ENCODE measurements around the gene MYO1D.

The MYO1D gene

GRCh38 chr17:32609884-32610650, 266.9 kb downstream of the MYO1D start:
- DNase-seq, result no peak

- peak; percentile 52 for DNase-seq
Measured at GRCh38 chr17:32609085-32609484, 267.8 kb downstream of the MYO1D start.

GRCh38 chr17:32608267-32608666, 268.7 kb downstream of the MYO1D start:
- DNase-seq, result no peak

- no peak for DNase-seq
Measured at GRCh38 chr17:32604966-32605365, 272.0 kb downstream of the MYO1D start.

- DNase-seq, result no peak
Measured at GRCh38 chr17:32602396-32602795, 274.5 kb downstream of the MYO1D start.

GRCh38 chr17:32601866-32602265, 275.1 kb downstream of the MYO1D start:
- DNase-seq, result no peak

- peak; percentile 20 for DNase-seq
Measured at GRCh38 chr17:32596628-32597027, 280.3 kb downstream of the MYO1D start.

GRCh38 chr17:32596206-32596605, 280.7 kb downstream of the MYO1D start:
- no peak for DNase-seq

- no peak for DNase-seq
Measured at GRCh38 chr17:32593003-32593402, 283.9 kb downstream of the MYO1D start.

- no peak for DNase-seq
Measured at GRCh38 chr17:32591405-32591804, 285.5 kb downstream of the MYO1D start.

- DNase-seq, result no peak
Measured at GRCh38 chr17:32590974-32591373, 285.9 kb downstream of the MYO1D start.

- no peak for DNase-seq
Measured at GRCh38 chr17:32588982-32589381, 287.9 kb downstream of the MYO1D start.

GRCh38 chr17:32588135-32588534, 288.8 kb downstream of the MYO1D start:
- DNase-seq, result no peak

- no peak for DNase-seq
Measured at GRCh38 chr17:32586666-32587065, 290.3 kb downstream of the MYO1D start.

- no peak for DNase-seq
Measured at GRCh38 chr17:32584792-32585191, 292.1 kb downstream of the MYO1D start.

- DNase-seq, result no peak
Measured at GRCh38 chr17:32583053-32583452, 293.9 kb downstream of the MYO1D start.

- peak; percentile 46 for DNase-seq
Measured at GRCh38 chr17:32575852-32576251, 301.1 kb downstream of the MYO1D start.

GRCh38 chr17:32570081-32570396, 306.9 kb downstream of the MYO1D start:
- no peak for DNase-seq

GRCh38 chr17:32569171-32570080, 307.5 kb downstream of the MYO1D start:
- DNase-seq, result no peak

- DNase-seq, result no peak
Measured at GRCh38 chr17:32568705-32569104, 308.2 kb downstream of the MYO1D start.

- no peak for DNase-seq
Measured at GRCh38 chr17:32567511-32567910, 309.4 kb downstream of the MYO1D start.

- DNase-seq, result no peak
Measured at GRCh38 chr17:32567086-32567485, 309.8 kb downstream of the MYO1D start.

GRCh38 chr17:32566303-32566702, 310.6 kb downstream of the MYO1D start:
- no peak for DNase-seq

GRCh38 chr17:32565401-32565800, 311.5 kb downstream of the MYO1D start:
- DNase-seq, result no peak
